T-cell (primary cell): ENCODE data around the gene MYH11. TPM values are rescaled to one million over a fixed set of nuclear protein-coding genes. Genes with fewer than 3 reads are reported as not detected.

Source experiments
- ATAC-seq, 4 experiments: fragments of 200-7000 bp in 3 of 4; fragments of 150-1000 bp in 1 of 4; cut with Tn5 transposase; replicated peaks in 1 of 4; 1 replicate in 3 of 4; 2 replicates in 1 of 4; pipeline ENCODE4 v1.10.0; 2021; ENCODE audit warnings: moderate library complexity in 3 of 4, mild to moderate bottlenecking in 2 of 4, moderate number of reproducible peaks in 1 of 4
- CTCF ChIA-PET, 2 donors: fragments of 300-600 bp; sonication (Branson Sonifier 250); formaldehyde crosslinking; loops; one replicate each; lab custom pipeline; 2022; ENCODE audit warnings: antibody characterized with exemption in 2 of 2; lab: Charles Lee
- POLR2A ChIA-PET, 2 donors: fragments of 300-600 bp; sonication (Branson Sonifier 250); formaldehyde crosslinking; loops; one replicate each; lab custom pipeline; 2022; ENCODE audit warnings: antibody characterized with exemption in 2 of 2; lab: Charles Lee
- DNase-seq, 35 experiments: peaks; one replicate each; pipeline versions ENCODE4 v3.0.0 to v3.0.0-alpha.2; 2013 to 2023
- H3K27ac ChIP-seq: one replicate; pipeline ENCODE4 v1.5.1; 2013; ENCODE audit warnings: low read length
- H3K27me3 ChIP-seq, 2 experiments: replicated peaks in 1 of 2; 1 replicate in 1 of 2; 2 replicates in 1 of 2; pipeline versions ENCODE4 v1.6.1 to v1.7.0; 2013; ENCODE audit warnings: low read length in 1 of 2, mixed read lengths in 1 of 2; ENCODE audit not compliant: control insufficient read depth in 2 of 2, insufficient read depth in 2 of 2; ENCODE audit errors: extremely low read depth in 1 of 2
- H3K36me3 ChIP-seq, 2 donors: 1 replicate in 1 of 2; 2 replicates in 1 of 2; pipeline versions ENCODE4 v1.6.1 to v1.7.0; 2013; ENCODE audit warnings: low read length in 1 of 2; ENCODE audit not compliant: control insufficient read depth in 2 of 2, insufficient read depth in 1 of 2; ENCODE audit errors: extremely low read depth in 1 of 2
- H3K4me1 ChIP-seq, 2 experiments: 1 replicate in 1 of 2; 2 replicates in 1 of 2; pipeline versions ENCODE4 v1.6.1 to v1.7.0; 2013; ENCODE audit warnings: low read length in 2 of 2, mixed read lengths in 1 of 2; ENCODE audit not compliant: insufficient read depth in 2 of 2, control insufficient read depth in 1 of 2; ENCODE audit errors: extremely low read depth in 1 of 2
- H3K4me3 ChIP-seq, 2 donors: 1 replicate in 1 of 2; 2 replicates in 1 of 2; pipeline versions ENCODE4 v1.5.1 to v1.7.0; 2013; ENCODE audit warnings: mild to moderate bottlenecking in 2 of 2, low read length in 1 of 2, moderate library complexity in 1 of 2; ENCODE audit not compliant: control insufficient read depth in 1 of 2; ENCODE audit errors: extremely low read depth in 1 of 2
- H3K9me3 ChIP-seq: 2 replicates; pipeline ENCODE4 v1.7.0; 2013
- H3K27ac Mint-ChIP-seq, 2 donors: one replicate each; pipeline ENCODE4 v1.8.0; 2020 to 2021; ENCODE audit warnings: mild to moderate bottlenecking in 2 of 2, mixed read lengths in 2 of 2
- H3K27me3 Mint-ChIP-seq, 2 donors: one replicate each; pipeline ENCODE4 v1.8.0; 2021 to 2022; ENCODE audit warnings: mixed read lengths in 2 of 2
- H3K36me3 Mint-ChIP-seq: one replicate; pipeline ENCODE4 v1.8.0; 2021; ENCODE audit warnings: mixed read lengths
- H3K4me1 Mint-ChIP-seq, 3 donors: one replicate each; pipeline ENCODE4 v1.8.0; 2020 to 2022; ENCODE audit warnings: mixed read lengths in 3 of 3, mild to moderate bottlenecking in 1 of 3
- H3K4me3 Mint-ChIP-seq, 3 donors: one replicate each; pipeline ENCODE4 v1.8.0; 2020 to 2022; ENCODE audit warnings: mild to moderate bottlenecking in 3 of 3, mixed read lengths in 3 of 3, moderate library complexity in 3 of 3
- H3K9me3 Mint-ChIP-seq, 3 donors: one replicate each; pipeline ENCODE4 v1.8.0; 2020 to 2022; ENCODE audit warnings: mixed read lengths in 3 of 3
- WGBS: methylation state at CpG from one replicate; pipeline ENCODE4 v1.1.5; 2013; ENCODE audit warnings: missing lambda C conversion rate; ENCODE audit not compliant: insufficient coverage; 5-methylcytosine and 5-hydroxymethylcytosine counted together
- total RNA-seq, 35 experiments: library from RNA in 6 of 35; stranded (reverse) in 6 of 35; fragments of 120-200 nt in 1 of 35; gene quantifications; one replicate each; pipeline versions ENCODE4 v1.2.1 to v1.2.4 and lab custom pipeline; 2013 to 2026

The MYH11 gene
- total RNA-seq, 5 donors from 2014 or later (not counting 1 experiment from before 2014, with no cell fraction given): 0.56 to 0.93 (median 0.66) TPM; not detected in 2

GRCh38 chr16:15749985-15750384, 106.8 kb downstream of the MYH11 start:
- H3K4me1 ChIP-seq: no peaks in the 10 kb centered on the region
- no peak overlapping the region for H3K4me3 ChIP-seq
- no peak overlapping the region for H3K27ac ChIP-seq
- no peak overlapping the region for H3K4me3 Mint-ChIP-seq
- H3K9me3 Mint-ChIP-seq: no peaks in the 10 kb centered on the region
- DNase-seq (no peak), ATAC-seq (no peak)
- H3K36me3 Mint-ChIP-seq: peaks cover 21% of the 10 kb centered on the region
- no peaks in the 10 kb centered on the region for H3K27me3 ChIP-seq
- no peaks in the 10 kb centered on the region for H3K27me3 Mint-ChIP-seq
- ChIA-PET POLR2A (no interaction called here), CTCF (no interaction called here)
- no peaks in the 10 kb centered on the region for H3K4me1 Mint-ChIP-seq
- H3K27ac Mint-ChIP-seq: no peak overlapping the region
- peaks cover 0 to 4% of the 10 kb centered on the region in 2 donors for H3K36me3 ChIP-seq
- 90% methylated on average over 13 of the region's 18 CpGs for WGBS
- H3K9me3 ChIP-seq: no peaks in the 10 kb centered on the region

- no peaks in the 10 kb centered on the region for H3K9me3 Mint-ChIP-seq
- no peaks in the 10 kb centered on the region for H3K4me1 Mint-ChIP-seq
- no peaks in the 10 kb centered on the region for H3K27me3 ChIP-seq
- no peak overlapping the region for H3K4me3 ChIP-seq
- H3K27ac Mint-ChIP-seq: no peak overlapping the region
- no peak overlapping the region for H3K27ac ChIP-seq
- no peak for ATAC-seq
- no peaks in the 10 kb centered on the region for H3K27me3 Mint-ChIP-seq
- H3K4me3 Mint-ChIP-seq: no peak overlapping the region
- H3K36me3 ChIP-seq: peaks cover 0 to 4% of the 10 kb centered on the region in 2 donors
- POLR2A ChIA-PET: interaction anchor here in 1 of 2 donors (0.6 kb wide), 1 partner anchor 301 kb away, joined by 7 read pairs; no protein-coding TSS in a partner anchor
- H3K9me3 ChIP-seq: no peaks in the 10 kb centered on the region
- no CpG with 5 or more reads among the region's 2 CpGs for WGBS
- no peaks in the 10 kb centered on the region for H3K4me1 ChIP-seq
- peaks cover 21% of the 10 kb centered on the region for H3K36me3 Mint-ChIP-seq
- DNase-seq: no peak
- CTCF ChIA-PET: no interaction called here
Observed at GRCh38 chr16:15749371-15749770, 107.5 kb downstream of the MYH11 start.

- WGBS: no CpG with 5 or more reads among the region's 2 CpGs
- ATAC-seq (no peak), DNase-seq (no peak)
- ChIA-PET POLR2A (no interaction called here), CTCF (no interaction called here)
- Histone ChIP-seq H3K9me3 (no peaks in the 10 kb centered on the region), H3K27ac (no peak overlapping the region), H3K4me3 (no peak overlapping the region), H3K4me1 (no peaks in the 10 kb centered on the region), H3K27me3 (no peaks in the 10 kb centered on the region), H3K36me3 (peaks cover 0 to 4% of the 10 kb centered on the region in 2 donors)
- H3K4me3 Mint-ChIP-seq: no peak overlapping the region
- H3K4me1 Mint-ChIP-seq: no peaks in the 10 kb centered on the region
- H3K27ac Mint-ChIP-seq: no peak overlapping the region
- H3K9me3 Mint-ChIP-seq: no peaks in the 10 kb centered on the region
- no peaks in the 10 kb centered on the region for H3K27me3 Mint-ChIP-seq
- peaks cover 22% of the 10 kb centered on the region for H3K36me3 Mint-ChIP-seq
Observed at GRCh38 chr16:15748654-15749053, 108.2 kb downstream of the MYH11 start.

GRCh38 chr16:15747937-15748336, 108.9 kb downstream of the MYH11 start:
- Mint-ChIP-seq H3K27me3 (no peaks in the 10 kb centered on the region), H3K9me3 (no peaks in the 10 kb centered on the region), H3K36me3 (peaks cover 25% of the 10 kb centered on the region), H3K4me1 (no peaks in the 10 kb centered on the region), H3K4me3 (no peak overlapping the region), H3K27ac (no peak overlapping the region)
- no peak overlapping the region for H3K27ac ChIP-seq
- ChIA-PET POLR2A (no interaction called here), CTCF (interaction anchor here in 1 of 2 donors (0.7 kb wide), 1 partner anchor 320 kb away, joined by 3 read pairs; no protein-coding TSS in a partner anchor)
- whole genome bisulfite sequencing: 96% methylated on average over 14 of the region's 14 CpGs
- ATAC-seq (no peak), DNase-seq (no peak)
- H3K36me3 ChIP-seq: peaks cover 0 to 8% of the 10 kb centered on the region in 2 donors
- H3K9me3 ChIP-seq: no peaks in the 10 kb centered on the region
- H3K27me3 ChIP-seq: no peaks in the 10 kb centered on the region
- no peaks in the 10 kb centered on the region for H3K4me1 ChIP-seq
- H3K4me3 ChIP-seq: no peak overlapping the region

- no peaks in the 10 kb centered on the region for H3K9me3 ChIP-seq
- CTCF ChIA-PET: no interaction called here
- Mint-ChIP-seq H3K36me3 (peaks cover 32% of the 10 kb centered on the region), H3K4me1 (no peaks in the 10 kb centered on the region), H3K4me3 (no peak overlapping the region), H3K9me3 (peaks cover 0 to 5% (median 2%) of the 10 kb centered on the region in 3 donors), H3K27me3 (no peaks in the 10 kb centered on the region), H3K27ac (no peak overlapping the region)
- 96% methylated on average over 6 of the region's 6 CpGs for WGBS
- H3K27me3 ChIP-seq: no peaks in the 10 kb centered on the region
- DNase-seq (no peak), ATAC-seq (no peak)
- no peak overlapping the region for H3K4me3 ChIP-seq
- no peak overlapping the region for H3K27ac ChIP-seq
- no peaks in the 10 kb centered on the region for H3K4me1 ChIP-seq
- POLR2A ChIA-PET: no interaction called here
- peaks cover 0 to 13% of the 10 kb centered on the region in 2 donors for H3K36me3 ChIP-seq
Observed at GRCh38 chr16:15746332-15746731, 110.5 kb downstream of the MYH11 start.

- H3K36me3 Mint-ChIP-seq: peaks cover 35% of the 10 kb centered on the region
- ChIA-PET POLR2A (no interaction called here), CTCF (no interaction called here)
- peaks cover 2 to 19% of the 10 kb centered on the region in 2 donors for H3K36me3 ChIP-seq
- ATAC-seq (no peak), DNase-seq (no peak)
- H3K4me3 Mint-ChIP-seq: no peak overlapping the region
- no peak overlapping the region for H3K4me3 ChIP-seq
- peaks cover 0 to 6% (median 3%) of the 10 kb centered on the region in 3 donors for H3K9me3 Mint-ChIP-seq
- no peak overlapping the region for H3K27ac Mint-ChIP-seq
- H3K27ac ChIP-seq: no peak overlapping the region
- no peaks in the 10 kb centered on the region for H3K9me3 ChIP-seq
- no peaks in the 10 kb centered on the region for H3K27me3 Mint-ChIP-seq
- H3K4me1 Mint-ChIP-seq: no peaks in the 10 kb centered on the region
- no peaks in the 10 kb centered on the region for H3K4me1 ChIP-seq
- H3K27me3 ChIP-seq: no peaks in the 10 kb centered on the region
- WGBS: no CpG with 5 or more reads among the region's 1 CpG
Observed at GRCh38 chr16:15743657-15744056, 113.2 kb downstream of the MYH11 start.

- Histone ChIP-seq H3K27me3 (no peaks in the 10 kb centered on the region), H3K27ac (no peak overlapping the region), H3K4me3 (no peak overlapping the region), H3K36me3 (peaks cover 2 to 15% of the 10 kb centered on the region in 2 donors), H3K9me3 (no peaks in the 10 kb centered on the region), H3K4me1 (no peaks in the 10 kb centered on the region)
- no peak overlapping the region for H3K4me3 Mint-ChIP-seq
- H3K27ac Mint-ChIP-seq: no peak overlapping the region
- DNase-seq: no peak
- ChIA-PET POLR2A (no interaction called here), CTCF (interaction anchor here in 1 of 2 donors (0.6 kb wide), 1 partner anchor 47 kb away, joined by 3 read pairs; no protein-coding TSS in a partner anchor)
- H3K9me3 Mint-ChIP-seq: peaks cover 0 to 6% (median 3%) of the 10 kb centered on the region in 3 donors
- peaks cover 30% of the 10 kb centered on the region for H3K36me3 Mint-ChIP-seq
- no peaks in the 10 kb centered on the region for H3K27me3 Mint-ChIP-seq
- H3K4me1 Mint-ChIP-seq: no peaks in the 10 kb centered on the region
- no CpG with 5 or more reads among the region's 2 CpGs for WGBS
- no peak for ATAC-seq
Observed at GRCh38 chr16:15742716-15743115, 114.1 kb downstream of the MYH11 start.
